Measurements from ENCODE around the gene SECTM1.

SECTM1 gene

GRCh38 chr17:82278786-82279391 is 54.7 kb downstream of the SECTM1 start:
- DNase-seq (ENCODE audit: low spot score), result no peak

GRCh38 chr17:82278308-82278707 is 55.3 kb downstream of the SECTM1 start:
- no peak for DNase-seq (ENCODE audit: low spot score)

GRCh38 chr17:82277851-82278250 is 55.7 kb downstream of the SECTM1 start:
- DNase-seq (ENCODE audit: low spot score), result no peak

GRCh38 chr17:82276938-82277337 is 56.6 kb downstream of the SECTM1 start:
- DNase-seq (ENCODE audit: low spot score), result no peak

- no peak for DNase-seq (ENCODE audit: low spot score)
These were observed 58.2 kb downstream of the SECTM1 start for GRCh38 chr17:82275326-82275725.

GRCh38 chr17:82274134-82275020 is 59.2 kb downstream of the SECTM1 start:
- DNase-seq (ENCODE audit: low spot score), result no peak

- peak; percentile 97 for DNase-seq (ENCODE audit: low spot score)
These were observed 60.0 kb downstream of the SECTM1 start, which contains the start of gene CSNK1D for GRCh38 chr17:82273327-82274133. TSS of gene CSNK1D (minus strand) at chr17:82273700. CDS start at chr17:82273381, 319 bp downstream.

- no peak for DNase-seq (ENCODE audit: low spot score)
These were observed 60.9 kb downstream of the SECTM1 start for GRCh38 chr17:82272495-82273326.

GRCh38 chr17:82271401-82271800 is 62.2 kb downstream of the SECTM1 start:
- no peak for DNase-seq (ENCODE audit: low spot score)
